Nephron progenitor cell (in vitro differentiated cells): ENCODE results near the gene MT1F.

ENCODE experiments used
- DNase-seq: peaks from one replicate; pipeline ENCODE4 v3.0.0; 2021
- H3K27ac Mint-ChIP-seq: 2 replicates; pipeline ENCODE4 v1.8.0; 2021; ENCODE audit warnings: mild to moderate bottlenecking, moderate library complexity, mixed read lengths
- H3K27me3 Mint-ChIP-seq: 2 replicates; pipeline ENCODE4 v1.8.0; 2021; ENCODE audit warnings: mild to moderate bottlenecking, low read depth, mixed read lengths; ENCODE audit not compliant: poor library complexity
- H3K36me3 Mint-ChIP-seq: 2 replicates; pipeline ENCODE4 v1.8.0; 2021; ENCODE audit warnings: low read depth, mixed read lengths
- H3K4me1 Mint-ChIP-seq: 2 replicates; pipeline ENCODE4 v1.8.0; 2021; ENCODE audit warnings: mixed read lengths
- H3K4me3 Mint-ChIP-seq: 2 replicates; pipeline ENCODE4 v1.8.0; 2021; ENCODE audit warnings: mild to moderate bottlenecking, moderate library complexity, mixed read lengths
- H3K9me3 Mint-ChIP-seq: 2 replicates; pipeline ENCODE4 v1.8.0; 2021; ENCODE audit warnings: mild to moderate bottlenecking, moderate library complexity, mixed read lengths
- TF ChIP-seq, protein P1 (sequence below): fragments of 200-600 bp; sonication (generic); IDR thresholded peaks from 2 replicates; pipeline ENCODE4 v1.5.0; 2021; ENCODE audit warnings: antibody characterized with exemption

Gene MT1F

GRCh38 chr16:56630134-56630533, 27.6 kb upstream of the MT1F start:
- H3K4me1 Mint-ChIP-seq = peaks cover 15% of the 10 kb centered on the region
- peaks cover 100% of the 10 kb centered on the region for H3K27me3 Mint-ChIP-seq
- H3K36me3 Mint-ChIP-seq = no peaks in the 10 kb centered on the region
- no peak overlapping the region for H3K27ac Mint-ChIP-seq
- H3K4me3 Mint-ChIP-seq = no peak overlapping the region
- TF ChIP-seq, protein P1, sequence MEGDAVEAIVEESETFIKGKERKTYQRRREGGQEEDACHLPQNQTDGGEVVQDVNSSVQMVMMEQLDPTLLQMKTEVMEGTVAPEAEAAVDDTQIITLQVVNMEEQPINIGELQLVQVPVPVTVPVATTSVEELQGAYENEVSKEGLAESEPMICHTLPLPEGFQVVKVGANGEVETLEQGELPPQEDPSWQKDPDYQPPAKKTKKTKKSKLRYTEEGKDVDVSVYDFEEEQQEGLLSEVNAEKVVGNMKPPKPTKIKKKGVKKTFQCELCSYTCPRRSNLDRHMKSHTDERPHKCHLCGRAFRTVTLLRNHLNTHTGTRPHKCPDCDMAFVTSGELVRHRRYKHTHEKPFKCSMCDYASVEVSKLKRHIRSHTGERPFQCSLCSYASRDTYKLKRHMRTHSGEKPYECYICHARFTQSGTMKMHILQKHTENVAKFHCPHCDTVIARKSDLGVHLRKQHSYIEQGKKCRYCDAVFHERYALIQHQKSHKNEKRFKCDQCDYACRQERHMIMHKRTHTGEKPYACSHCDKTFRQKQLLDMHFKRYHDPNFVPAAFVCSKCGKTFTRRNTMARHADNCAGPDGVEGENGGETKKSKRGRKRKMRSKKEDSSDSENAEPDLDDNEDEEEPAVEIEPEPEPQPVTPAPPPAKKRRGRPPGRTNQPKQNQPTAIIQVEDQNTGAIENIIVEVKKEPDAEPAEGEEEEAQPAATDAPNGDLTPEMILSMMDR = no peak
- DNase-seq = no peak
- no peaks in the 10 kb centered on the region for H3K9me3 Mint-ChIP-seq

DNA sequence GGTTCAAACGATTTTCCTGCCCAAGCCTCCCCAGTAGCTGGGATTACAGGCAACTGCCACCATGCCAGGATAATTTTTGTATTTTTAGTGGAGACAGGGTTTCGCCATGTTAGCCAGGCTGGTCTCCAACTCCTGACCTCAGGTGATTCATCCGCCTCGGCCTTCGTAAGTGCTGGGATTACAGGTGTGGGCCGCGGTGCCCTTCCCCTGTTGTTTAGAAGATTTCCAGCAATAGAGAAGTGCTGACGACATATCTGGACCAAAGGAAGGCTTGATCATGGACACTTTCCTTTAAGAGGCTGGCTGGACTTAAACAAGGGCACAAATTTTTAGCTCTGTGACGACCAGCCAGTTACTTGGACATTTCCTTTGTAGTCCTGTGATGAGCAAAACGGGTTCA, 26.6 kb upstream of the MT1F start:
- TF ChIP-seq, protein P1 = no peak
- no peak for DNase-seq
- Mint-ChIP-seq H3K27me3 (peaks cover 100% of the 10 kb centered on the region), H3K27ac (no peak overlapping the region), H3K4me3 (no peak overlapping the region), H3K4me1 (peaks cover 8% of the 10 kb centered on the region), H3K36me3 (no peaks in the 10 kb centered on the region), H3K9me3 (no peaks in the 10 kb centered on the region)

DNA sequence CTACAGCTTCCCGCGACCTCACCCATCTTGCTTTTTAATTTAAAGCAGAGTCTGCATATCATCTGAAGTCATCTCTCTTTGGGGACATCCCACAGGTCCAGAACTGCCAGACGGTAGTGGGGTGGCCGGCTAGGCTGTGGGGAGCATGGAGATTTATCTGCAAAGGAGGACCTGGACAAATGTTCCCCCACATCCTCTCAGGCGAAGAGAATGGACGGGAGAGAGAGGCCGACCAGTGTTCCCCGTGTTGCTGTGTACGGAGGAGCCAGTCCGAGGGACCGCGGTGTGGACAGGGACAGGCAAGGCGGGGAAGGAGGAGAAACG, 26.0 kb upstream of the MT1F start:
- no peak for DNase-seq
- TF ChIP-seq, protein P1 = no peak
- H3K4me3 Mint-ChIP-seq = peak overlapping the region; percentile 67
- H3K9me3 Mint-ChIP-seq = no peaks in the 10 kb centered on the region
- peaks cover 100% of the 10 kb centered on the region for H3K27me3 Mint-ChIP-seq
- no peak overlapping the region for H3K27ac Mint-ChIP-seq
- peaks cover 8% of the 10 kb centered on the region for H3K4me1 Mint-ChIP-seq
- no peaks in the 10 kb centered on the region for H3K36me3 Mint-ChIP-seq

GRCh38 chr16:56632156-56632847, 25.5 kb upstream of the MT1F start, which contains the start of gene MT1M:
Gene MT1M (plus strand): TSS chr16:56632659. CDS start chr16:56632732, 73 bp downstream.
- peak; percentile 44 for DNase-seq
- Mint-ChIP-seq H3K27ac (no peak within 1 kb of the TSS), H3K4me3 (peak within 1 kb of the TSS; percentile 74), H3K27me3 (peaks cover 100% of the 10 kb centered on the region), H3K4me1 (peaks cover 8% of the 10 kb centered on the region), H3K9me3 (no peaks in the 10 kb centered on the region), H3K36me3 (no peaks in the 10 kb centered on the region)
- TF ChIP-seq, protein P1 = no peak

DNA sequence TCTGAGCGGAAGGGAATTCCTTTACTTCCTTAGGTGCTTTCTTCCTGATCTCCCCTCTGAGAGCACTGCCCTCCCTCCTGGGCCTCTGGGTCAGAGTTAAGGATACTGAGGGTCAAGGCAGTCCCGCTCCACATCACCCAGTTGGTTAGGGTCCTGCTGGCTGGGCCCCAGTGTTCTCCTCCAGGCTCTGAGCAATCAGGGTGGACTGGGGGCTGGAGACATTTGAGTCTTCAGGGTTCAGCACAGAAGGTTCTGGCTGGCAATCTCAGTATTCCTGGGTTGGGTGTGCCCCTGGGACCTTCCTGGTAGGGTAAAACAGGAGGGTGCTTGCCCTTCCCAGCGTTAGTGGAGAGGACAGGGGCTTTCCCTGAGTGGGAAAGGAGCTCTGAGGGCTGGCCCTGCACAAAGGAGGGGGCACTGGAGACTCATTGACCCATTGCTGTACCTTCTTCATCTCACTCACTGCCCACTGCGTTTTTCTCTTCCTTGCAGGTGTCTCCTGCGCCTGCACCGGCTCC, 24.9 kb upstream of the MT1F start:
- Mint-ChIP-seq H3K27me3 (peaks cover 100% of the 10 kb centered on the region), H3K27ac (no peak overlapping the region), H3K4me3 (peak overlapping the region; percentile 74), H3K36me3 (no peaks in the 10 kb centered on the region), H3K9me3 (no peaks in the 10 kb centered on the region), H3K4me1 (peaks cover 12% of the 10 kb centered on the region)
- no peak for DNase-seq
- TF ChIP-seq, protein P1 = no peak

DNA sequence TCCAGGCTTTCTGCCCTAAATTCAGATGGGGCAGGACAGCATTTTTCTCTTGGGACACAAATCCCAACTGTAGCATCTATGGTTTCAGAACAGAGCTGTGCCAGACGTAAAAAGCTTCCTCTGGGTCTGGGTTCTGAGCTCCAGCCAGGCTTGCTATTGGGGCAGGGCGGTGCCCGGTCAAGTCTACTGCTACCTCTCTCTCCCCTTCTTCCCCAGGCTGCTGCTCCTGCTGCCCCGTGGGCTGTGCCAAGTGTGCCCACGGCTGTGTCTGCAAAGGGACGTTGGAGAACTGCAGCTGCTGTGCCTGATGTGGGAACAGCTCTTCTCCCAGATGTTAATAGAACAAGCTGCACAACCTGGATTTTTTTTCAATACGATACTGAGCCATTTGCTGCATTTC, 24.2 kb upstream of the MT1F start:
- Mint-ChIP-seq H3K27ac (no peak overlapping the region), H3K4me1 (peaks cover 14% of the 10 kb centered on the region), H3K4me3 (no peak overlapping the region), H3K36me3 (no peaks in the 10 kb centered on the region), H3K9me3 (no peaks in the 10 kb centered on the region), H3K27me3 (peaks cover 100% of the 10 kb centered on the region)
- TF ChIP-seq, protein P1 = no peak
- DNase-seq = no peak
